Lower lobe of right lung (tissue), 2 donors: ENCODE data around the gene IGFBP2. TPM values are rescaled to one million over a fixed set of nuclear protein-coding genes. Genes with fewer than 3 reads are reported as not detected.

Experiments
- ATAC-seq, 2 donors: fragments of 200-7000 bp; cut with Tn5 transposase; one replicate each; pipeline ENCODE4 v1.9.1; 2020 to 2022; ENCODE audit warnings: mild to moderate bottlenecking in 2 of 2, moderate library complexity in 2 of 2
- DNase-seq: peaks from one replicate; pipeline ENCODE4 v3.0.0-alpha.2; 2020
- H3K27ac ChIP-seq: fragments of 200-600 bp; one replicate; pipeline ENCODE4 v1.8.0; 2022
- H3K27me3 ChIP-seq: fragments of 200-600 bp; one replicate; pipeline ENCODE4 v1.8.0; 2022; ENCODE audit warnings: low read depth
- H3K36me3 ChIP-seq: fragments of 200-600 bp; one replicate; pipeline ENCODE4 v1.8.0; 2022; ENCODE audit warnings: mild to moderate bottlenecking
- H3K4me1 ChIP-seq: fragments of 200-600 bp; one replicate; pipeline ENCODE4 v1.8.0; 2022
- H3K4me3 ChIP-seq: fragments of 200-600 bp; one replicate; pipeline ENCODE4 v1.8.0; 2022; ENCODE audit warnings: mild to moderate bottlenecking
- H3K9me3 ChIP-seq: fragments of 200-600 bp; one replicate; pipeline ENCODE4 v1.8.0; 2022
- CTCF ChIP-seq: fragments of 200-600 bp; IDR thresholded peaks from one replicate; pipeline ENCODE4 v1.8.0; 2022; ENCODE audit warnings: antibody characterized with exemption, mild to moderate bottlenecking
- intact Hi-C: fragments of 100-400 bp; cut with DNase I; formaldehyde crosslinking; loops from one replicate; pipeline ENCODE4 v1.11.0; 2022
- total RNA-seq: library from RNA; stranded (reverse); fragmentation: NEBNext Ultra II Directional; extraction: Animal tissue kit (Norgen Biotek cat#: 25700); gene quantifications from one replicate; pipeline ENCODE4 v1.2.1, GENCODE V29; 2021
- donor health status: DM: no; HTN: yes; CAD: no; lungs with severe emphysema.

Gene IGFBP2
- total RNA-seq, 1 donor from 2014 or later: 37.7 TPM

DNA sequence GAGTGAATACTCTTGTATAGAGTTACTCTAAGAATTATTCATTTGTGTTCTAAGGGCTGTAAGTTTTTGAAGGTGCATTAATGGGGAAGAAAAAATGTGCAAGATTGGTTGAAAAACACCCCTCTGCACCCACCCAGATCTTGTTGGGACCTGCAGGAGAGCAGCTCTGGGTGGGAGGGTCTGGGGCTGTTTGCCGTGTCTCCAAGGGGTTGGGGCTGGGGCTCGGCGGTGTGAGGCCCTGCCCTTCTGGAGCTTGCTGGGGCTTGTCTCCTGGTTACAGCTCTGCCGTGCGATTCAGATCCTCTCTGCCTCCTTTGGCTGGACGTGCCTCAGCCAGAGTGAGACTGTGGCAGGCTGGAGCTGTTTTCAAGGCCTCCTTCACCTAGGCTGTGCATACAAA is 26.1 kb downstream of the IGFBP2 start:
- intact Hi-C loops: no loop called here
- Histone ChIP-seq H3K36me3 (no peaks in the 10 kb centered on the region), H3K4me1 (no peaks in the 10 kb centered on the region), H3K27ac (no peak overlapping the region), H3K4me3 (no peak overlapping the region), H3K27me3 (no peaks in the 10 kb centered on the region), H3K9me3 (no peaks in the 10 kb centered on the region)
- ATAC-seq (no peak), DNase-seq (no peak)
- no peak for TF ChIP-seq CTCF

DNA sequence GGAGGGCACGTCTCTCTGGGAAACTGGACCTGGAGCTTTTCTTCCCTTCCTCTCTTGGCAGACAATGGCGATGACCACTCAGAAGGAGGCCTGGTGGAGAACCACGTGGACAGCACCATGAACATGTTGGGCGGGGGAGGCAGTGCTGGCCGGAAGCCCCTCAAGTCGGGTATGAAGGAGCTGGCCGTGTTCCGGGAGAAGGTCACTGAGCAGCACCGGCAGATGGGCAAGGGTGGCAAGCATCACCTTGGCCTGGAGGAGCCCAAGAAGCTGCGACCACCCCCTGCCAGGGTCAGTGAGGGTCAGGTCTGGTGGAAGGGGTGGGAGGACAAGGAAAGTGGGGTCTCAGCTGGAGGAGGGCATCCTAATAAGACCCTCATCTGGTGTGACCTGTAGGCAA is 27.3 kb downstream of the IGFBP2 start:
- Histone ChIP-seq H3K27me3 (no peaks in the 10 kb centered on the region), H3K4me1 (peaks cover 6% of the 10 kb centered on the region), H3K36me3 (no peaks in the 10 kb centered on the region), H3K27ac (no peak overlapping the region), H3K9me3 (no peaks in the 10 kb centered on the region), H3K4me3 (no peak overlapping the region)
- ATAC-seq: no peak
- TF ChIP-seq CTCF: no peak
- DNase-seq: no peak
- intact Hi-C loops: no loop called here

DNA sequence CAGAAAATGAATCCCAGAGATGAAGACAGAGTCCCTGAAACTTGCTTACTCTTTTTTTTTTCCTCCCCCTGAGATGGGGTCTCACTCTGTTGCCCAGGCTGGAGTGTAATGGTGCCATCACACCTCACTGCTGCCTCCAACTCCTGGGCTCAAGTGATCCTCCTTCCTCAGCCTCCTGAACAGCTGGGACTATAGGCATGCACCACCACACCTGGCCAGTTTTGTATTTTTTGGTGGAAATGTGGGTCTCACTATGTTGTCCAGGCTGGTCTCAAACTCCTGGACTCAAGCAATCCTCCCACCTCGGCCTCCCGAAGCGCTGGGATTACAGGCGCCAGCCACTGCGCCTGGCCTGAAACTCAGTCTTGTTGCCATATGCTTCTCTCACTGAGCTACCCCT is 27.8 kb downstream of the IGFBP2 start:
- ATAC-seq (no peak), DNase-seq (no peak)
- Histone ChIP-seq H3K27ac (no peak overlapping the region), H3K9me3 (no peaks in the 10 kb centered on the region), H3K36me3 (no peaks in the 10 kb centered on the region), H3K27me3 (no peaks in the 10 kb centered on the region), H3K4me3 (no peak overlapping the region), H3K4me1 (peaks cover 12% of the 10 kb centered on the region)
- TF ChIP-seq CTCF: no peak
- intact Hi-C loops: no loop called here

- Histone ChIP-seq H3K27ac (no peak overlapping the region), H3K4me3 (no peak overlapping the region), H3K4me1 (peaks cover 14% of the 10 kb centered on the region), H3K36me3 (no peaks in the 10 kb centered on the region), H3K9me3 (no peaks in the 10 kb centered on the region), H3K27me3 (no peaks in the 10 kb centered on the region)
- intact Hi-C loops: no loop called here
- no peak for DNase-seq
- ATAC-seq: no peak
- peak; percentile 13 for TF ChIP-seq CTCF
Measured at GRCh38 chr2:216661639-216662375, 28.6 kb downstream of the IGFBP2 start.

DNA sequence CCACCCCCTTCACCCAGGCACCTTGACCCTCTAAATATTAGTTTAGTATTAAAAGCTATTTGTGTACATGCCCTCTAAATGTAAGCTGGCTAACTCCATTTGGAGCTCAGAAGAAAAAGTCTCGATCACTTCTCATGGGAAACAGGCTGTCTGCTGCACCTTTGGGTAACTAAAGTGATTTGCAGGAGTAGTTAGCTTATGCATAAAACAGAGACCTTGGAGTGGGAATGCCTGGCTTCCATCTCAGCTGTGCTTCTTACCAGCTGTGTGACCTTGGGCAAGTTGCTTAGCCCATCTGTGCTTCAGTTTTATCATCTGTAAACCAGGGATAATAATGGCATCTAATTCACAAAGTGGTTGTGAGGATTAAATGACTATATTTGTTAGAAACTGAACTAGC is 29.9 kb downstream of the IGFBP2 start:
- no peak overlapping the region for H3K4me3 ChIP-seq
- no peaks in the 10 kb centered on the region for H3K27me3 ChIP-seq
- DNase-seq: no peak
- intact Hi-C loops: no loop called here
- H3K36me3 ChIP-seq: no peaks in the 10 kb centered on the region
- ATAC-seq: no peak
- no peak overlapping the region for H3K27ac ChIP-seq
- no peak for TF ChIP-seq CTCF
- H3K4me1 ChIP-seq: peaks cover 14% of the 10 kb centered on the region
- H3K9me3 ChIP-seq: no peaks in the 10 kb centered on the region
